DOHH2 (cell line): ENCODE results near the gene PDF.

Source experiments
- CTCF ChIP-seq: fragments of 200-600 bp; sonication (generic); IDR thresholded peaks from one replicate; pipeline ENCODE4 v1.5.1; 2014; ENCODE audit warnings: antibody characterized with exemption, mild to moderate bottlenecking, low read depth, low read length; ENCODE audit not compliant: poor library complexity, severe bottlenecking
- EZH2phosphoT487 ChIP-seq: fragments of 200-600 bp; sonication (generic); IDR thresholded peaks from 2 replicates; pipeline ENCODE4 v1.6.1; 2017; ENCODE audit warnings: borderline replicate concordance, mild to moderate bottlenecking, antibody characterized with exemption, low read length, moderate library complexity, mixed read lengths

GRCh38 chr16:69309316-69309715 lies 21.1 kb downstream of the PDF start:
- TF ChIP-seq CTCF: no peak
- no peak for TF ChIP-seq EZH2phosphoT487
